CD4-positive, alpha-beta T cell treated with Interleukin-6 at 100 ng/mL for 8 hours (primary cell): ENCODE data around the gene PATE4.

ENCODE experiments used
- DNase-seq: peaks from one replicate; pipeline ENCODE4 v3.0.0-alpha.2; 2020; ENCODE audit warnings: mixed read lengths, low spot score

The PATE4 gene

GRCh38 chr11:125887373-125888324, 54.5 kb downstream of the PATE4 start, which contains the start of gene HYLS1:
TSS of gene HYLS1 (plus strand) at chr11:125887668. CDS start at chr11:125899369, 11,701 bp downstream.
- peak; percentile 93 for DNase-seq
